ENCODE results near the gene TMC1. TPM values are rescaled to one million over a fixed set of nuclear protein-coding genes. Genes with fewer than 3 reads are reported as not detected.

Gene TMC1
- total RNA-seq, 1 donor from 2014 or later, result 0.82 TPM

DNA sequence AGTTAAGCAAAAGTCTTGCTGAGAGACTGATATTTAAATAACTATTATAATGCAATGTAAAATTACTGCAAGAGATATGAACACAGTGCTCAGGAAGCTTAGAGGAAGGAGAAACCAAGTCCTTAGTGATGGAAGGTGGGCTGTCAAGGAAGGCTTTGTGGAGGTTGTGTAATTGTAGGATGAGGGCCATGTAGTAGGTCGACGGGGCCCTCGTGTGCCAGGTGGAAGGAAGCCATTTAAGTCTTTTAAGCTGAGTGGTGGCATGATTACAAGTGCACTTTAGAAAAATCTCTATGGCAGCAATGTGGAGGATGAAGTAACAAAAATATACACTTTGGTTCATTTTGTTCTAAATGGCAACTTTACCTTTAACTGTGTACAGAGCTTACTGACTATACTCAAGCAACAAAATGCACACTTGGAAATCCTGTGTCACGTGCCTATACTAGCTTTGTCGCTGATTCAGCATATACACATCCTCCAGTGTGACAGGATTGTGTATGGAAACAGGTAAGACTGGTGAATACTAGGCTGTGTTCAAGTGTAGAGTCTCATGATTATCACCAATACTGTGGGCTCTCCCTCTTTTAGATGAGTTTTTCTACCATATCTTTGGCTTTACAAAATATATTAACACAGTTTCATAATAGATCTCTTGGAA, 78.6 kb downstream of the TMC1 start:
- FAIRE-seq (no peak), DNase-seq (ENCODE audit: low spot score in 2 of 2) (no peak)

DNA sequence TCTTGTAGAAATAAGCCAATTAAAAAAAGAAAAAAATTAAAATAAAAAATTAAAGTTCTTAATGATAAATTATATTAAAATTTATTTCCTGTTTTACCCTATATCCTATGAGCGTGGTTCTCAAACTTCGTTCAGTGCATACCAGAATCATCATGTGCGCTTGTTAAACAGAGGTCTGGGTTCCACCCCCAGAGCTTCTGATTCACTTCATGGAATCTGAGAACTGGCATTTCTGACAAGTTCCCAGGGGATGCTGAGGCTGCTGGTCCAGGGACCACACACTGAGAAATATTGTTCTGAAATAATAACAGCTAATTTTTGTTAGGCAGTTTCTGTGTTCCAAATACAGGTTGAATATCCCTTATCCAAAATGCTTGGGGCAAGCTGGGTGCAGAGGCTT, 79.3 kb downstream of the TMC1 start:
- DNase-seq (ENCODE audit: low spot score in 2 of 2), result no peak
- peak; percentile 37 for FAIRE-seq

DNA sequence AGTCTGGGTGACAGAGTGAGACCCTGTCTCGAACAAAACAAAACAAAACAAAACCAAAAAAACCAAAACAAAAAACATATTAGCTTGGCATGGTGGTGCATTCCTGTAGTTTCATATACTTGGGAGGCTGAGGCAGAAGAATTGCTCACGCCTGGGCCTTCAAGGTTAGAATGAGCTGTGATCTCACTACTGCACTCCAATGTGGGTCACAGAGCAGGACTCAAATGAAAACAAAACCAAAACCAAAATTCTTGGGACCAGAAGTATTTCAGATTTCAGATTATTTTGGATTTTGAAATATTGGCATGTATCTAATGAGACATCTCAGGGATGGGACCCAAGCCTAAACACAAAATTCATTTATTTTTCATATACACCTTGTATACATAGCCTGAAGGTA, 80.2 kb downstream of the TMC1 start:
- no peak for FAIRE-seq
- DNase-seq (ENCODE audit: low spot score in 2 of 2), result no peak

DNA sequence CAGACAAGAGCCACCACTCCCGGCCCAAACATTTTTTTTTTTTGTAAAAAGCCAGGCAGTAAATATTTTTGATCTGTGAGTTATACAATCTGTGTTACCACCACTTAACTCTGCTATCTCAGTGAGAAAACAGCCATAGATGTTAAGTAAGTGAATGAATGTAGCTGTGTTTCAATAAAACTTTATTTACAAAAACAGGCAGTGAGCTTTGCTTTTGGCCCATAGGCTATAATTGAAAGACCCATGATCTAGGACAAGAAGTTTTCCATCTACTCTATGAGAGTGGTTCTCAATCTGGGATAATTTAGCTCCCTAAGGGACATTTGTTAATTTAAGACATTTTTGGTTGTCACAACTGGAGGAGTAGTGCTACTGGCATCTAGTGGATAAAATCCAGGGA, 91.0 kb downstream of the TMC1 start:
- DNase-seq (ENCODE audit: low spot score in 2 of 2) (no peak), FAIRE-seq (no peak)

DNA sequence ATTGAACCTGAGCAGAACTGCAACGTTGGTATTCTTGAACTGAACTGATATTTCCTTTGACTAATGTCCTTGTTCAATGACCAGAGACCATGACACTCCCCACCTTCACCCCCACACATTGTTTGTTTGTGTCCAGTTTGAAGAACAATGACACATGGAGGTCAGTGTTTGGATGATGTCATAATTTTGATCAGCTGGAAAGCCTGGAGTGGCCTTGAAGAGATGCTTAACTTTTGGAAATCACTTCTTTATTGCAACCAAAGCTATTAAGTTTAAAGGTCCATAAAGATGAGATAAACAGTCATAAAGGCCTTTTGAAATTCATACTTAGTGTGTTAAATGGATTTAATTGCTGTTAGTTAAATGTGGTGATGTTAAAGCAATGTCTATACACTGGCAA, 92.7 kb downstream of the TMC1 start:
- DNase-seq (ENCODE audit: low spot score in 2 of 2) (no peak), FAIRE-seq (no peak)

DNA sequence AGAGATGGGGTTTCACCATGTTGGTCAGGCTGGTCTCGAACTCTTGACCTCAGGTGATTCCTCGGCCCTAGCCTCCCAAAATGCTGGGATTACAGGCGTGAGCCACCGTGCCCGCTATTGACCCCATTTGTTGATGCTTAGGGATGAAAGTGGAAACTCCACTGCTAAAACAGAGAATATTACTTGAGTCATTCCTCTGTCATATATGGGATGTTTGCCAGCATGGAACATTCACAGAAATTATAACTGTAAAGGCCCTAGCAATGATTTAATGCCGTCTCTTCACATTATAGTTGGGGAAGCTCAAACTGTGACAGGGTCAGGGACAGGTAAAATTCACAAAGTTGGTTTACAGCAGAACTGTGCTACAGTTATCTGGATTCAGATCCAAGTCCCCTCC, 94.5 kb downstream of the TMC1 start:
- FAIRE-seq (no peak), DNase-seq (ENCODE audit: low spot score in 2 of 2) (no peak)

DNA sequence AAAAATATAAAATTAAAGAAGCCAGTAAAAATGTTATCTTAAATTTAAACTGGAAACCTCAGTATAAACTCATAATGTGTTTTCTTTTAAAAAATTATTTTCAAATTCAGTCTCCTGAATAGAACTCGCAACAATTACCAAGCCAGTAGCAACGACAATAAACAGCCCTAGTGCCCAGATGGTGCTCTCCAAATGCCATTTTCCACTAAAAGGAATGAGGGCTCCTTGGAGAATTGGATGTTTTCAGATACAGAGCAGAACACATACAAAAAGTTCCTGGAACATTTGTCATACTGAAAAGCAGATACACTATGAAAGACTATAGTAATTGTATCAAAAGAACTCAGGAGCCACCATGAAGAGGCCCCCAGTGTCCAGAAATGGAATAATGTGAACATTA, 97.4 kb downstream of the TMC1 start:
- FAIRE-seq, result no peak

DNA sequence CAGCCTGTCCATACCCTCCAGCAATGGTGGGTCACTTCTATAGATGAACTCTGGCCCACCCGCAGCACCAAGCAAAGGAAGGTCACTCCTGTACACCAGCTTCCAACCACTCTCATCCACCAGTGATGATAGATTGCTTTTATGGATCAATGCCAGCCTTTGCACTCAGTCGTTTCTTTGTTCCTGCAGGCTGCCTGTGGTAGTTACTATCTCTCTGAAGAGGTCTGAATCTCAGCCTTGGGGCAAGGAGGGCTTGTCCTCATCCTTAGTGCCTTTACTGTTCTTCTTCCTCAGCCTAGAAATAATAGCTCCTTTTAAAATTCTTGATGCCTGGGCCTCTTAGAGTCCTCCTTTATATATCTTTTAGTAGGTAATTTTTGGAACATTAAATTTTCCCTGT, 100.8 kb downstream of the TMC1 start:
- FAIRE-seq (no peak), DNase-seq (ENCODE audit: low spot score in 2 of 2) (no peak)

More for the DNA sequence above, 97.4 kb downstream of the TMC1 start:
- DNase-seq (ENCODE audit: low spot score in 2 of 2), result no peak

DNA sequence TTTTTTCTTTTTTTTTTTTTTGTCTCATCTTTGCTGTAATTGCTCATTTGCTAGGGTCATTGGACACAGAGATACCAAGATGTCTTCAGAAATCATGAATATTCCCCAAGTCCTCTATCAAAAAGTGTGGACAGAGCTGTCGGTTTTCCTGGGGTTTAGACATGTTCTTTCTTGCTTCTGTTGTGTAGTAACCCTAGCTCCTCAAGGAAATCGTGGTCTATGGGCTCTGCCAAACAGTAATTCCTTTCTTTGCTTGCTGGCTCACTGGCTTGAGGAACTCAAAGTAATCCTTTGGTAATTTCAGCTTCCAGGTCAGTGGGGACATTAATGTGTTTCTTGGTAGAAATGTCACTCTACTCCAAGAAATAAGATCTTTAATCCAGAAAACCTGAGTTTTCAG, 101.7 kb downstream of the TMC1 start:
- DNase-seq (ENCODE audit: low spot score in 2 of 2) (no peak), FAIRE-seq (no peak)

DNA sequence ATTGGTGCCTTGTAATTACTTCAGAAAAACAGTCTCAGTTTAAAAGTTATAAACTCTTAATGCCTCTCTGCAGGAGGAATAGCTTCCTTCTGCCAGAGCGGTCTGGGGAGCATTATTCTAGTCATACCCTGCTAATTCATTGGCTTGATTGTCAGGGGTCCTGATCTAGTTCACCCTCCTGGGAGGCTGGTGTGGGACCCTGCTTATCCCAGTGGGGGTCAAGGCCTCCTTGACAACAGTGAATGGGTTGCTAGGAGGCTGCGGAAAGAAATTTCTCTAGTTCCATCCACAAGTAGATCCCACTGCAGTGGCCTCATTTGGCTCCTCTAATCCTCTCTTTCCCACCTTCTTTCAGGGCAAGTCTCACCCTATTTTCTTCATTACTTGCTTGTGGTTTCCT, 105.7 kb downstream of the TMC1 start:
- DNase-seq (ENCODE audit: low spot score in 2 of 2) (no peak), FAIRE-seq (no peak)

DNA sequence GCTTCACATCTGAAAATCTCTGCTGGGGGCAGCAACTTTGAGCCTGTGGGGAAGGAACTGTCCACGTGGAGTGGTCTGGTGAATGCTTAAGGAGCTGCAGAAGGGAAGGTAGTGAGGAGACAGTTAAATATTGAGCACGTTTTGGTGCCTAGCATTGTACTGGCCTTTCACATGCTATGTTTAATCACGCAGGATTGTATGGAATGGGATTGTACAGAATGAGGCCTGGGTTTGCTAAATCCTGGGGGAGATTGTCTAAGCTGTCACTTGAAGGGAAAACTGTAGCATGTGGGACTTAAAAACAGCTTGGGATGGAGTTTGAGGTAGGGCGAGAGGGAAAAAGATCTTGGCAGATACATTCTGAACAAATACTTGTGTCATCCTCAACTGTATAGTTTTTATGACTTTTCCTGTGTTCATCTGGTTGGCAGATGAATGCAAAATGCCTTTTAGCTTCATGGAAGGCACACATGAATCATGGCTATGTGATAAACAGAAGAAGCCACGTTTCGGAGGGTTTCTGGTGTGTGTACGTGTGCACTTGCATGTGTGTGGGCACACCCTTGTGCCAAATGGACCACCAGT, 106.6 kb downstream of the TMC1 start:
- DNase-seq (ENCODE audit: low spot score in 2 of 2), result no peak
- no peak for FAIRE-seq

DNA sequence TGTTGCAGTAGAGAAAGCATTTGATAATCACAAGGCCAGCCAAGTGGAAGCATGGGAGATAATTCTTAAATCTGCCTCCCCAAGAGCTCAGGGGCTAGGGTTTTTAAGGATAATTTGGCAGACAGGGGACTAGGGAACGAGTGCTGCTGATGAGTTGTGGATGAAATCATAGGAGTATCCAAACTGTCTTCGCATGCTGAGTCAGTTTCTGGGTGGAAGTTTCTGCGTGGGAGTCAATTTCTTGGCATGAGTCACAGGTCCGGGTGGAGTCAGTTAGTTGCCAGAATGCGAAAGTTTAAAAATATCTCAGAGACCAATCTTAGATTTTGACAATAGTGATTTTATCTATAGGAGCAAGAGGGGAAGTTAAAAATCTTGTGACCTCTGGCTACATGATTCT, 112.6 kb downstream of the TMC1 start:
- no peak for FAIRE-seq
- peak in 1 of 2 donors; percentile 12 for DNase-seq (ENCODE audit: low spot score in 2 of 2)

DNA sequence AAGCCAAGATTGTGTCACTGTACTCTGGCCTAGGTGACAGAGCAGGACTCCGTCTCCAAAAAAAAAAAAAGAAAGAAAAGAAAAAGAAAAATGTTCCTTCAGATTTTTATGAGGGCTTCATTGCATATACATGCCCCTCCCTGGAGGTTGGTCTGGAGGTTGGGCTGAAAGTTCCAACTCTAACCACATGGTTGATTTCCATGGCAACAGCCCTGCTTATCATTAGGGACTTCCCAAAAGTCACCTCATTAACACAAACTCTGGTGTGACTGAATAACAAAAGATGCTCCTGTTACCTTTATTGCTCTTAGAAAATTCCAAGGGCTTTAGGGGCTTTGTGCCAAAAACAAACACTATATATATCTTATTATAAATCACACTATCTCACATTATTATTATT, 113.8 kb downstream of the TMC1 start:
- DNase-seq (ENCODE audit: low spot score in 2 of 2) (no peak), FAIRE-seq (no peak)

DNA sequence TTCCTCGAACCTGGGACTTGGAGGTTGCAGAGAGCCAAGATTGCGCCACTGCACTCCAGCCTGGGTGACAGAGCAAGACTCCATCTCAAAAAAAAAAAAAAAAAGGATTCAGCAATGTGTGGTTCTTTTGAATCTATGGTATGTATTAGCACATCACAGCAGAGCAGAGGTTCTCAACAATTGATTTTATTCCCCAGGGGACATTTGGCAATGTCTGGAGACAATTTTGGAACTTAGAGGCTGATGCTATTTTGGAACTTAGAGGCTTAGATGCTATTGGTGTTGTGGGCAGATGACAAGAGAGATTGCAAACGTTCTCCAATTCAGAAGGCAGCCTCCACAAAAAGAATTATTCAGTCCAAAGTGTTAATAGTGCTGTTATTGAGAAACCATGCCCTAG, 115.2 kb downstream of the TMC1 start:
- FAIRE-seq (no peak), DNase-seq (ENCODE audit: low spot score in 2 of 2) (no peak)

DNA sequence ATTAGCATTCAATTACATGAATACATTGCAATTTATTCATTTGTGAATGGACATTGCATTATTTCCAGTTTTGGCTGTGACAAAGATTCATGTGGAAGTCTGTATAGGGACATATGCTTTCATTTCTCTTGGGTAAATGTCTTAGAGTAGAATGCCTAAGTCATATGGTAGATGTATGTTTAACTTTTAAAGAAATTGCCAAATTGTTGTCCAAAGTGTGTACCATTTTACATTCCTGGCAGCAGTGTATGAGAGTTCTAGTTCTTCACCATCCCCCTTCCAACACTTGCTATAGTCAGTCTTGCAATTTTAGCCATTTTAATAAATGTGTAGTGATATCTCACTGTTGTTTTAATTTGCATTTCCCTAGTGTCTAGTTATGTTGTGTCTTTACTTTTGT, 122.2 kb downstream of the TMC1 start:
- no peak for FAIRE-seq
- no peak for DNase-seq (ENCODE audit: low spot score in 2 of 2)

DNA sequence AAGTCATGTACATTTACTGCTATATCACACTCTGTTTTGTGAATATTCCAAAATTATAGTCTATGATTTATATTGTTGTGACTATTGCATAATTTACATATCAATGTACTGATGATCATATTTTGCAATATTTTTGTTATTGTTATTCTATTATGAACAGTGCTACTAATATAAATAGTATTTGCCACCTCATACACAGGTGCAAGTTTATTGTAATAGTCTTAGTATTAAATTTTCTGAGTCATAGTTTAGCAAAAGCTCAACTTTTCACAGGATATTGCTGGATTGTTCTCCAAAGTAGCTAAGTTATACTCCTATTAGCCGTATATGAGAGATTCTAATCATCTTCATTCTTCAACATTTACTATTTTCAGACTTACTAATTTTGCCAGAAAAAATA, 124.7 kb downstream of the TMC1 start:
- DNase-seq (ENCODE audit: low spot score in 2 of 2) (no peak), FAIRE-seq (no peak)

DNA sequence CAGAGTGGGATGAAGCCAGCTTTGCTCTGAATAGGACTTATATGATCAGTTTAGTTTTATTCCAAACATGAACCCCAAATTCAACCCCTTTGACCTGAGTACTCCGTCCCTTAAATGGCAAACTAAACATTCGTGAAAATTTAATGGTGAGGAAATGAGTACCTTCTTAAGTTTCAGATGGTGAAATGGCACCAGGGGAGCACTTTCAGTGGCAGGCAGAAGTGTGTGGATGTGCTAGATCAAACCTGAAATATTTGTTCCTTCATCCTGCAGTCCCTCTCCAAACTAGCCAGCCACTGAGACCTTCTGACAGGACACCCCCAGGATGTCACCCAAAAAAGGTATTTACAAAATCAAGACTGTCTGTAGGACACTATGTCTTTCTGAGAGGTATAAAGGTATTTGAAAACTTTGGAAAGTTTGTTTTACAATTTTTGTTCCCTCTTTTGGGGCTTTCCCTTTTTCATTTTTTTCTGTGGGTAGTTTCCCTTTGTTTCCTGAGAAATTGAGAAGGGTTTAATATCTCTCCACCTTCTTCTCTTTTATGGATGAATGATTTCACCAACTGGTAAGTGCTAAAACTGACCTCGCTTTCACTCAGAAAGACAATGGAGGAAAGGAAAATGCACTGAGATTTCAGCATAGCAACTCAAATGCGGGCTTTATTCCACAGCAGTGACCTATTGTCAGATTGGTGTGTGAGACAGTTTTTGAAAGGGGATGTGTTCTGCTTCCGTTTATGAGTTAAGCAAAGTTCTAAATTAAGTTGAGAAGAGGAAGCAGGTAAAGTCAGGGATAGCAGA, 127.1 kb downstream of the TMC1 start:
- no peak for FAIRE-seq
- DNase-seq (ENCODE audit: low spot score in 2 of 2), result no peak

DNA sequence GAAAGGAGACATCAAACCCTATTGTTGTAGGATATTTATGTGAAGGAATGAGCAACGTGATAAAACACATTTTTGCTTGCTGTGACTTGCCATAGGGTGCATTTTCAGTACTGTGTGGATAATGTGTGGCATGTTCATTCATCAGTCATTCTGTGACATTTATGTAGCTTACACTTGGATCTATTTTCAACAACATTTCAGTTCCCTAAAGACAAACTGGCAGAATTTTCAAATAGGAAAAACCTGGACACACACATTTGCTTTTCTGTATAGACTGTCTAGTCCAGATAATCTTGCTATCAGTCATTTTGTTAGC, 127.7 kb downstream of the TMC1 start:
- FAIRE-seq (no peak), DNase-seq (ENCODE audit: low spot score in 2 of 2) (no peak)

DNA sequence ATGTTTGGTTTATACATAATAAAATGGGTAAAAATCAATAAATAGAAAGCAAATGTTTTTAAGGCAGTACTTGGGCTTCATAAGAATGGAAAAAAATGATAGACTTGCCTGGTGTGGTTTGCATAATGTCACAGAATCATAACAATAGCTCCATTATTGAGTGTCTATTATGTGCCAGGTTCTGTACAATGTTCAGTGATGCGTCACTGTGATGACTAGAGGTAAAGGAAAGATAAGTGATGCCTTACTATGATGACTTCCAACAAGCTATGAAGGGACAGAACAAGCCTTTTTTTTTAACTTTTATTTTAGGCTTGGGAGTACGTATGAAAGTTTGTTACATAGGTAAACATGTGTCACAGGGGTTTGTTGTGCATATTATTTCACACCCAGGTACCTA, 128.8 kb downstream of the TMC1 start:
- DNase-seq (ENCODE audit: low spot score in 2 of 2) (no peak), FAIRE-seq (no peak)

DNA sequence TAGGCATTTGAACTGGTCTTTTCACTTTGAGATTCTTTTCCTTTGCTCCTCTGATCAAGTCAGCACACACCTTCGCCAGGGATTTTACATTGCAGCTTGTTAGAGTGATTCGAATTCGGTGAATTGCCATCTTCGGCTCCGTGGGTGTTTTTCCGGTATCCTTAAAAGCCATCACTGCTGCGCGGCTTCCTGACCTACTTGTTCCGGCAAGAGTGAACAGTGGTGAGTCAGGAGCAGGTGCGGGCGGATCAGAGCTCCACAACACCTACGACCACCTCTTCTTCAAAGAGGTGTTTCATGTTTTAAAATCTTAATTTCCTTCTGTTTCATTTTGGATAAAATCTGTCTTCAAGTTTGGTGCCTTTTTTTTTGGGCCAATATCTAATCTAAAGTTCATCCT, 134.6 kb downstream of the TMC1 start:
- DNase-seq (ENCODE audit: low spot score in 2 of 2), result no peak
- FAIRE-seq, result no peak

DNA sequence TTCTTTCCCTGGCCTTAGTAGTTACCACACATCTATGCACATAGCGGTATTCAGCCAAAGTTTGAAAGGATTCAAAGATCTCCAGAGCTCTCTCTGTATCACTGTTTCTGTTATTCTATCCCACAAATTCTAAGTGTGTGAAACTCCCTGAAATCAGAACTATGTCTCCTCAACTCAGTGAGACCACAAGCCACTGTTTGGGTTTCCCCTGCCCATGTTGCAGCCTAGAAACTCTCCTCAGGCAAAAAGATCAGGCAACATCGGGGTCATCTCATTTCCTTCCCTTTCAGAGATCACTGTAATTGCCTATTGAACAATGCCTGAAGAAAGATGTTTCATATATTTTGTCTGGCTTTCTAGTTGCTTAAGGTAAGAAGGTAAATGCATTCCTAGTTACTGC, 135.6 kb downstream of the TMC1 start:
- DNase-seq (ENCODE audit: low spot score in 2 of 2) (no peak), FAIRE-seq (no peak)

DNA sequence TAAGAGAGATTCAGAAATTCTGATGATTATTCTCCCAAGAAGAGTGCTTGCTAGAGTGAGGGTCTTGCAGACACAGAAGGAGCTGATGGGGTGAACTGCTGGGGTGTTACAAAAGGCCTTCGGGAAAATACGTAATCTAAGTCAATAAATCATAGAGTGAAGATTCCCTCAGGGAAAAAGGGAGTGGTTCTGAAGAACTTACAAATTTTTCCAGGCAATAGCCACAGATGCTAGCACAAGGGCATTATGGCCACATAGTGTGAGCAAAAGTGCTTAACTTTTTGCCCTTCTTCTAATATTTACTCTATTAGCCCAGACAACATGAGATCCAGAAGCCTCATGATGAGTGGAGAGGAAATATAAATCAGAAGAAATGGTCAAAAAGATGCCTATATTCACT, 137.3 kb downstream of the TMC1 start:
- no peak for DNase-seq (ENCODE audit: low spot score in 2 of 2)
- FAIRE-seq, result no peak

All from frontal cortex (tissue), 4 donors.